Activated T-cell treated with anti-CD3 and anti-CD28 coated beads for 4 hours (primary cell): Measurements from ENCODE around the gene CLPX.
A peak's percentile ranks its signal among the peaks of the same experiment; 100 is the strongest.
"Not testable (repeated sequence)": the region's sequence is repeated elsewhere in the genome, so short reads cannot be mapped to it uniquely, and the experiment has no call there.

Source experiments
- DNase-seq: peaks from one replicate; pipeline ENCODE4 v3.0.0-alpha.2; 2020

Gene CLPX

GRCh38 chr15:65184868-65185717, at the start of gene CLPX:
Gene CLPX, minus strand, starts transcription at chr15:65185342. Its CDS starts 189 bp downstream, at chr15:65185153.
- DNase-seq: peak; percentile 83

GRCh38 chr15:65233696-65234095, 48.6 kb upstream of the CLPX start:
- DNase-seq: no peak

GRCh38 chr15:65232520-65232919, 47.4 kb upstream of the CLPX start:
- no peak for DNase-seq

- no peak for DNase-seq
Observed at GRCh38 chr15:65231306-65231705, 46.2 kb upstream of the CLPX start.

GRCh38 chr15:65226901-65227300, 41.8 kb upstream of the CLPX start:
- DNase-seq: not testable (repeated sequence)

- no peak for DNase-seq
Observed at GRCh38 chr15:65226221-65226620, 41.1 kb upstream of the CLPX start.

DNA sequence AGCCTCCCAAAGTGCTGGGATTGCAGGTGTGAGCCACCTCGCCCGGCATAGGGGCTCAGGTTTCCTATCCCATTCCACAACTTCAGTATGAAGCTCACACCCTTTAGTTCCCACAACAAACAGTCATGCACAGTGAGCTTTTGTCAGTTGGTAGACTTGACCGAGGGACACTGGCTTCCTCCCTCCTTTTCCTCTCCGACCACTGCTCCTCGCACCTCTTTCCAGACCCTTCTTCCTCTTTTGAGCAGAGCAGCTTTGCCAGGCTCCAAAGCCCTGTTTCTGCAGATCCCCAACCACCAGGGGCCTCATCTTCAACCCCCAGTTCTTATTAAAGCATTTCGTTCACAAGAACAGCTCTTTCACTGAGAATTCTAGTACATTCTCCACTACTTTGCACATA, 38.9 kb upstream of the CLPX start:
- no peak for DNase-seq

DNA sequence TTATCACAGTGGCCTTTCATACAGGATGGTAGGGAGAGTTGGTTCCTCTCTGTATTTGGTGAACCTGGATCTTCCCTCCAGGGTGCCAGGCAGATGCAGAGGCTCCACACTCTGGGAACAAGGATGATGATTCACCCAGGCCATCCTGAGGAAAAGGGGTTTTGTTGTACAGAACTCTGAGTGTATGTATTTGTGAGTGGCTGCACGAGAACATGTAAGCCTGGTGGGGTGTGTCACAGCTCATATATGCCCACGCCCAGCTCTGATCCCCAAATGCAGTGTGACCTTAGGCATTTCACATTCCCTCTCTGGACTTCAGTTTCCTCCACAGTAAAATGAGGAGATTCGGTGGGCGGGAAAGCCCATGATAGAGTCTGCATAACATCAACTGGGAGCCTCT, 37.7 kb upstream of the CLPX start:
- DNase-seq: no peak

GRCh38 chr15:65221697-65222096, 36.6 kb upstream of the CLPX start:
- DNase-seq: no peak

DNA sequence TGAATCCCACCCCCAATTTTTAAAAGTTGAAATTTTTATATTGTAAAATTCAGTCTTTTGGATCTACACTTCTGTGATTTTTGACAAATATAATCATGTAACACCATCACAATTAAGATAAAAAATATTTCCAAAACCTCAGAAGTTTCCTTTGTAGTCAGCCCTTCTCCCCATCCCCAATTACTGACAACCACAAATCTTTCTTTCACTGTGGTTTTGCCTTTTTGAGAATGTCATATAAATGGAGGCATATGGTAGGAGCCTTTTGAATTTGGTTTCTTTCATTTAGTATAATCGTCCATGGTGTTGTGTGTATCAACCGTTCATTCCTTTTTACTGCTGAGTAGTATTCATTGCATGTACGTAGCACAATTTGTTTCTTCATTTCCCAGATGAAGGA, 34.0 kb upstream of the CLPX start:
- DNase-seq: no peak

GRCh38 chr15:65217526-65218482, 32.7 kb upstream of the CLPX start:
- DNase-seq: no peak

DNA sequence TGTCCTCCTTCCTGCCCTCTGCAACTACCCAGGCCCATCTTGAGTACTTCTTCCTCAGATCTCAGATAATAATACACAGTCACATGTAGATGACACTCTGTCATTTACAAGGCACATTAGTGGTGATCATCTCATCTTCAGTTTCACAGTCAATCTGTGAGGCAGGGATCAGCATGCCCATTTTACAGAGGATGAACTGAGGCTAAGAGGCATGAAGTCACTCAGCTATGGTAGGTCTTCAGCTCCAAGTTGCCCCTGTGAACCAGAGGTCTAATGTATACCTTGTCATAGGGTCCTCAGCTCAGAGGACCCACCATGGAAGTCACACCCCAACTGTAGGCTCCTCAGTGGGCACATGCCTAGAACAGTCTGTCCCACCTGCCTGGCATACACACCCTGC, 30.4 kb upstream of the CLPX start:
- no peak for DNase-seq

DNA sequence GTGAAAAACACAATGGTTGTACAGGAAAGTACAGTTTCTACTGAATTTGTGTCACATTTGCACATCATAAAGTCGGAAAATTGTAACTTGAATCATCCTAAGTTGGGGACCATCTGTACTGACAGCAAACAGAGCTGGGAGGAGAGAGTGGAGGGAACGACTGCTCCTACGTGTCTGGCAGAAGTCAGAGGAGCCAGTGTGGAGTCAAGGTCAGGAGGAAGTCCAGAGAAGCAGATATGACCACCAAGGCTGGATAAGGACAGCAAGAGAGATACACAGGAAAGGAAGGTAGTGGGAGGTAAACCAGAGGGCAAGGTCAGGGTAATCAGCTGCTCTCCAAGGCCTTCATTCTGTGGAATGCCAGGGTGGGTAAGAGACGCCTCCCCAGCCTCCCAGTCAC, 28.9 kb upstream of the CLPX start:
- no peak for DNase-seq

DNA sequence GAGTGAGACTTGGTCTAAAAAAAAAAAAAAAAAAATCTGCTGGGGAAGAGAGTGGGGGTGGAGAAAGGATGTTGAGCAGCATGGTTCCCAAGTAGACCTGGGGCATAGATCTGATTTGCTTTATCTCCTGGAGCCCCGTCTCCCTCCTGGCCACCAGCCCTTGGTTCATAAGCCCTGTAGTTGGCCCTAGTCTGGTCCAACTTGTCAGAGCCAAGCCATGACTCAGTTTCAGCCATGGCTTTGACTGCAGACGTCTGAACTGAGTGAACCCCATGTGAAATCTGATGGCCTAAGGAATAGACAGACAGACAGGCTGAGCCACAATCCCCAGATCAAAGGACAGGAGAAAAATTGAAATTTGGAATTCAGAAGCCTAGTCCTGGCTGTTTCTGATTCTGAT, 28.1 kb upstream of the CLPX start:
- DNase-seq: no peak

- DNase-seq: no peak
Observed at GRCh38 chr15:65212097-65212496, 27.0 kb upstream of the CLPX start.

GRCh38 chr15:65211482-65211982, 26.4 kb upstream of the CLPX start:
- DNase-seq: no peak

DNA sequence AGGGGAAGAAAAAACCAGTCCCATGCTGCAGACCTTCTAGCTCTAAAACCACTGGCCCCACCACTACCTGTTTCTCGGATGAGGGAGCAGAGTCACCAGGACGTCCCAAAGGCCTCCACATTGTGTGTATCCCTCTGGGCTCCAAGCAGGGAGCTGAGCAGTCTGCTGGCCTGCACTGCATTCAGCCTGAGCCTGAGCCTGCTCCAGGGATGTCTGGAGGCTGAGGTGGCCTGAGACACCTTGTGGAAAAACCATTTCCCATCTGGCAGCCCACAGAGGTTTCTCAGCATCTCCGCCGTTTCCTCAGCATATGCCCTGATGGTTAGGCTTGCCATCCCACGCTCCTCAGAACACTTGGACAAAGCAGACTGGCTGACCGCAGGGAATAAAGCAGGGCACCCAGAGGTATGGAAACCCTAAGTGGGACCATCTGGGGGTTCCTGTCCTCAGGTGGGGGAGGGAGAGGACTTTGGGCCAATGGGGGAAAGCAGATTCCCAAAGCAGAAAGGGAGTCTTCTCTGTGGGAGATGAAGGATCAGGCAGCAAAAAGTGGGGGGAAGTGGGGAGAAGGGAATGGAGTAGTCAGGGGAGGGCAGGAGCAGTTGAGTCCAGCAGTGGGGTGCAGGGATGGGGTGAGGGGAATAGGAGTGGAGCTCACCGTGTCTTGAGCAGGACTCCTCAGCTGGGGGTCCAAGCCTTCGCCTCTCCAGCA, 25.8 kb upstream of the CLPX start, which contains the start of gene CILP:
Gene CILP (minus strand): TSS at position 704 of the 712 bp plus-strand sequence. CDS start 1,718 bp downstream, outside the sequence.
- no peak for DNase-seq

GRCh38 chr15:65209701-65210643, 24.8 kb upstream of the CLPX start:
- no peak for DNase-seq

DNA sequence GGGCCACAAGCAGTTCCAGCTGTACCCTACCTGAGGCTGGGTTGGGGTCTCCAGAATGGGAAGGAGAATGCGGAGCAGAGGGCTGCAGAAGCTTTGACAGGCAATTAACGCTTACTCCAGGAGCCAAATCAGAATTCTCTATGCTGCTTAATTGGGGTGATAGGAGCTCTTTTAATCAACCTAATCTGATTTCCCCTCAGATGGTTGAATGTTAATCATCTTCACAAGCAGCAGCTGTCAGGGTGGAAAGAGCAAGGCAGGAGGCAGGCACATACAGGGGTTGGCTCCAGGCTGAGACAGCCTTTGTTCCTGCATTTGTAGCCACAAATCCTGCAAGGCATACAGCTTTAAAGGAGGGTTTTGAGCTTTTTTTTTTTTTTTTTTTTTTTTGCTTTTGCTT, 23.5 kb upstream of the CLPX start:
- no peak for DNase-seq

DNA sequence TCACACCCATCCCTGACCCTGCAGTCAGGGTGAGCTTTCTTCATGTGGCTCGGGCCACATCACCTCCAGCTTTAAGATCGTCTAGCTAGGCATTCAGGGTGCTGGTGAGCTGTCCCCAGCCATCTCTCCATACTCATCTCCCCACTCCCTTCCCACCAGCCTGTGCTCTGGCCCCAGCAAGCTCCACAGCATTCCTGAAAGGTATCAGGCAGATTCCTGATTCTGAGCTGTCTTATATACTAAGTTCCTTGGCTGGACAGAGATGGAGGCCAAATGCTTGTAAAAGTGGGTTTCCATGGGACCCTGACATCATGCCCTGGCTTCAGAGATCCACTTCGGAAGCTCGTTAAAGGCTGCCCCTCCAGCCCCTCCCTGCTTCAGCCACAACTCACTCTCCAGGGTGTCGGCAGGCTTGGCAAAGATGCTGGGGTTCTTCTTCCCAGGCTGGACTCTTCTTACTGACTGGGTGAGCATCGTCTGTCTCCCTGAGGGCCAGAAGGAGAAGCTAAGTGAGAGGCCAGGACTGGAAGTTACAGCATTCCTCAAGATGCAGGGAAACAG, 22.2 kb upstream of the CLPX start:
- DNase-seq: no peak

- no peak for DNase-seq
Observed at GRCh38 chr15:65206750-65207149, 21.6 kb upstream of the CLPX start.
